CD4-positive, alpha-beta T cell treated with Interferon alpha-2 for 1 hour (primary cell): ENCODE results near the gene KIF2C.
"Not testable (repeated sequence)": the region's sequence is repeated elsewhere in the genome, so short reads cannot be mapped to it uniquely, and the experiment has no call there.

ENCODE experiments used
- DNase-seq, 2 donors: peaks; one replicate each; pipeline ENCODE4 v3.0.0-alpha.2; 2020 to 2022

KIF2C gene

GRCh38 chr1:44775930-44776729, 36.5 kb downstream of the KIF2C start:
- peak; percentile 39 to 55 for DNase-seq

GRCh38 chr1:44776730-44777068, 37.1 kb downstream of the KIF2C start:
- DNase-seq, result no peak

- no peak for DNase-seq
These were observed 37.9 kb downstream of the KIF2C start for GRCh38 chr1:44777547-44777946.

GRCh38 chr1:44777969-44778635, 38.5 kb downstream of the KIF2C start:
- DNase-seq, result no peak

GRCh38 chr1:44778705-44779576, 39.3 kb downstream of the KIF2C start:
- DNase-seq, result no peak

DNA sequence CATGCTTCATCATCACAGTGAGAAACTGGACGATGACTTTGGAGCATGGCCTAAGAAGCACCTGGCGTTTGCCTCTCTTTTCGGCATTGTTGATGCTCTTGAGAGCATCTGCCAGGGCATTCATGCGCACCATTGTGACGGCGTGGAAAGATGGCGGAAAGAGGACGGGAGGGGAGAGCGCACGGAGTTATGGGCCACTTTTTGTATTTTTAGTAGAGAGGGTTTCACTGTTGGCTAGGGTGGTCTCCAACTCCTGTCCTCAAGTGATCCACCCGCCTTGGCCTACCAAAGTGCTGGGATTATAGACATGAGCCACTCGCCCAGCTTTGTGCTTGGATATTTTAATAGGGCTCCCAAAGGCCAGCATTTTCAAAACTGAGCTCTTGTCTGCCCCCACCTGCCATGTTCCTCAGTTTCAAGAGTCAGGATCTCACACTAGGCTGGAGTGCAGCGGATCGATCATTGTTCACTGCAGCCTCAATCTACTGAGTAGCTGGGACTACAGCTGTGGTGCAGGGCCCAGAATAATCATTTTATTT, 41.0 kb downstream of the KIF2C start:
- DNase-seq, result no peak

- DNase-seq, result no peak
These were observed 44.1 kb downstream of the KIF2C start for GRCh38 chr1:44783697-44784093.

DNA sequence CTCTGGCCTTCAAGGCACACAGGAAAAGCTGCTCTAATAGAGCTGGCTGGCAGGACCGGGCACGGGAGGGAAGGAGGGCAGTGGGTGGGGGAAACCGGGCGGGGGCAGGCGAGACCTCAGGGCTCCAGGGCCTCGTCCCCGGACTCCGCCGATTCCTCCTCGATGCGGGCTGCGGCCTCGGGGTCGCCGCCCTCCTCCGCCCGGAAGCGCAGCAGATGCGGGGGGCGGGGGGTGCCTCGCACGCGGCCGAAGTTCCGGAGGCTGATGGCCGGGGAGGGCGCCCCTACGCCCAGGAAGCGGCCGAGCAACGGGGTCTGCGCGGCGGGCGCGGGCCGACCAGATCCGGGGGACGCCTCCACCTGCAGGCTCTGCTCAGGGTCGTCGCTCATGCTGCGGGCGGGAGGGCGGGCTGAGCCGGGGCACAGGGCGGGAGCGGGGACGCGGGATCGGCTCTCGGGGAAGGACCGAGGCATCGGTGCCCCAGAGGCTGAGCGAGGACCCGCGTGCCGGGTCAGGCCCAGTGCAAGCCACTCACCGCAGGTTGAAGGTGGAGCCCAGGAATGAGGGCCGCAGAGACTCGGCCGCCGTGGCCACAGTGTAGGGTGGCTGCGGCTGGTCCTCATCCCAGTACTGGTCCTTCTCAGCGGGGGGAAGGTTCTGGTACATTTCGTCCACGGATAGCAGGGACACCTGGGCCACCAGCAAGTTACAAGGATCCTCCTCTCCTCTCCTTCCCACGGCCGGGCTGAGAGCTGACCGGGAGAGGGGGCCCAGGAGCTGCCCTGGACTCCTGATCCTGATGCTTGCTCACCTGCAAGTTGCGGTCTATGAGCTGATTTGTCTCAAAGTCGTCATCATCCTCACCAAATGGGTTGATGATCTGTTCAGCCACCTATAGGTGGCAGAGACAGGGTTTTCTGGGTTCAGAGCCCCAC, 44.7 kb downstream of the KIF2C start:
- DNase-seq, result peak in 1 of 2 donors; percentile 47

DNA sequence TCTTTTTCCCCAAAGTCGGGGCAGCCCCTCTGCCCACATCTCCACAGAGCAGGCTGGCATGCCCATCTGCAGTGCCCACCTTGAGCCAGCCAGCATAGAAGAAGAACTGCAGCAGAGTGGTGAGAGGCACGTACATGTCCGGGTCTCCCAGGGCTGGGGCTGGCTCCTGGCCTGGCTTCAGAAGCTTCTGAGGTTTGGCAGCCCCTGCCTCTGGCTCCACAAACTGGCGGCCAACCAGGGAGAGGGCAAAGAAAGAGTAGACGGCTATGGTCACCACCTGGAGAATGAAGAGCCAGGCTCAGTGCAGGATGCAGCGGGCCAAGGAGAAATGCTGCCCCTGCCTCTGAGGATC, 45.4 kb downstream of the KIF2C start:
- DNase-seq, result no peak

DNA sequence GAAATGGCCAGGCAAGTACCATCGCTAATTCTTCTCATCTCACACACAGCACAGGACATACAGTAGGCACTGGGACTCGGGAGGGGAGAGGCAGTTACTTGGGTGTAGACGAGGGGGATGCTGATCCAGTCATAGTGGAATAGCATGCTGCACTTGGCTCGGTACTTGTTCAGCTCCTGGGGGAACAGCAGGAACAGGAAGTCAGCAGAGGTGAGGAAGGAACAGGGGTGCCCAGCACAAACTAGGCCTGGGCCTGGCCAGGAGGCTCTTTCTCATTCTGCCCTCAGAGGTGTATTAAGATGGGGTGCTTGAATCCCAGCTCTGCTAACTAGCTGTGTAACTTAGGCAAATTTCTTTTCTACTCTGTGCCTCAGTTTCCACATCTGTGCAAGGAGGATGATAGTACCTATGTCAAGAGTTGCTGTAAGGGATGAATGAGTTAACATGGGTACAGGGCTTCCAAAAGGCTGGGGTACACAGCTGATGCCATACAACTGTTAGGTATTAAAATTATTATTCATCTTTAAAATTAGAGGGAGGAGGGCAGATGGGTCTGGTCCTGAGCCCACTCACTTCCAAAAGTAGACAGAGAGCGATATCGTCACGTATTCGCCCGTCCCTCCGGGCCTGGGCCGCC, 46.0 kb downstream of the KIF2C start:
- DNase-seq, result no peak

DNA sequence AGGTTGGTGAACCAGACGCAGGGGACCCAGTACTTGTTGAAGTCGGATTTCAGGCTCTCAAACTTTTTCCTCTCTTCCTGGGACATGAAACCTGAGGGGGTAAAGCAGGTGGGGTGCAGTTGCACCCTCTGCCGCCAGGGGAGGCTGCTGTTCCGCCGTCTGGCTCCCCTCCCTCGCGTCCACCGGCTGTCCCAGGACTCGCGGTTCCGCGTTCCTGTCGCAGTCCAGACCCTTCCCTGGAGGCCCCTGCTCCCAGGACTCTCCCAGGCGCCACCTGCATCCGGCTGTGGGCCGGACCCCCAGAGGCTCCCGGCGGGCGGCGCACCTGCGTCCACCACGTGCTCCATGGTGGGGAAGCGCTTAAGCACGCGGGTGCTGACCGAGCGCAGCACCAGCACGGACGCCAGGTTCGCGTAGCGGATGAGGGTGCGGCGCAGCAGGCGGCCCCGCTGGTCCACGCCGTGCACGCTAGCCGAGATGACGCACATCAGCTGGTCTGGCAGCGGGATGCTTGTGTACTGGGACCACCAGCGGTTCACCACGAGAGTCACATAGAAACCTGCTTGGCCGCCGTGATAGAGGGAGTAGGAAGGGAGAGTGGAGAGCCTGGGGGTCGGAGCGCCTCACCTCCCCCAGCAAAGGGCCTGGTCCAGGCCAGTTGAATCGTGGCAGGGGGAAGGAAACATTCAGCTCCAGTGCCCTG, 46.7 kb downstream of the KIF2C start:
- DNase-seq, result peak; percentile 75 to 83

GRCh38 chr1:44786841-44787426, 47.3 kb downstream of the KIF2C start:
- DNase-seq, result no peak

DNA sequence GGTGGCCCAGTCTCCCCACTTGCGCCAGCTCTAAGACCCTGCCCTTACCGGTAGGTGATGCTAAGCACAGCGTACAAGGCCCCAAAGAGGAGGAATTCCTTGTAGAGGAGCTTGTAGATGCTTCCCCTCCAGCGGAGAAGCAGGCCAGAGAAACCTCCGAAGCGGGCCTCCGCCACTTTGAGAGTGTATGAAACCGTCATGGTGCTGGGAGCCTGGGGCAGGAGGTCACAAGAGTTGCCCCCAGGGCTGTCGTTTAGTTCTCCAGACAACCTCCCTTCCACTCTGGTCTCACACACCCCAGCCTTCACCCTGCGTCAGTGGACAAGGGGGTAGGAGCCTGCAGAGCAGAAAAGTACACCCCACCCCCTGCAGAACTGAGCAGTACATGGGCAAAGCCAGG, 47.9 kb downstream of the KIF2C start:
- DNase-seq, result no peak

DNA sequence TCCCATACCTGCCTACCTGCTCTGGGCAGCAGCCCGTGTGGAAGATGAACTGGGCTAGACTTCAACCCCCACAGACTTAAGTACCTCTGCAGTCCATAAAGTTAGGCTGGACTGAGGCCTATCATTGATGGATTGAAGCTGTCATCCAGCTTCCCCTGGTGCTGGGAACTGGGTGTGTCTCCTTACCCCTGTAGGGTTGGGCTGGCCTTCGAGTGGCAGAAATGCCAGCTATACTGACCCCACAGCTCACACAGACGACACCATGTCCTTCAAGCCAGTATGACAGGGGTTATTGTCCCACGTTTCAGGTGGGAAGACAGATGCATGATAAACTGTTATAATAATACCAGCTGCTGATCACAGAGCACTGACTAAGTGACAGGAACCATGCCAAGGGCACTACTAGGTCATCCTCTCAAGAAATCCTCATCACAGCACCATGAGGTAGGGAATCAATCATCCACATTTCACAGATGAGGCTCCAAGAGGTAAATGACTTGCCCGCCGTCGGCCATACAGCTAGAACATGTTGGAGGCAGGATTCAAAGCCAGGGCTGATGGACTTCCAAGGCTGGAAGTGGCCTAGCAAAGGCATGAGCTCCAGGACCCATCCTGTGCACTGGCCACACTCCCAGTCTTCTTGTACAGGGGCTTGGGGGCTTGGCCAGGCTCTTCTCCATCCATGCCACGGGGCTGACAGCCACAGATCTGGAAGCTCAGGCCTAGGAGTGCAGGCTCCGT, 48.7 kb downstream of the KIF2C start, which contains the start of gene BEST4:
Gene BEST4, minus strand, starts transcription at position 51 of the 741 bp plus-strand sequence. CDS start 465 bp downstream, outside the sequence.
- DNase-seq, result no peak

GRCh38 chr1:44790968-44791801, 51.5 kb downstream of the KIF2C start:
- DNase-seq, result no peak

DNA sequence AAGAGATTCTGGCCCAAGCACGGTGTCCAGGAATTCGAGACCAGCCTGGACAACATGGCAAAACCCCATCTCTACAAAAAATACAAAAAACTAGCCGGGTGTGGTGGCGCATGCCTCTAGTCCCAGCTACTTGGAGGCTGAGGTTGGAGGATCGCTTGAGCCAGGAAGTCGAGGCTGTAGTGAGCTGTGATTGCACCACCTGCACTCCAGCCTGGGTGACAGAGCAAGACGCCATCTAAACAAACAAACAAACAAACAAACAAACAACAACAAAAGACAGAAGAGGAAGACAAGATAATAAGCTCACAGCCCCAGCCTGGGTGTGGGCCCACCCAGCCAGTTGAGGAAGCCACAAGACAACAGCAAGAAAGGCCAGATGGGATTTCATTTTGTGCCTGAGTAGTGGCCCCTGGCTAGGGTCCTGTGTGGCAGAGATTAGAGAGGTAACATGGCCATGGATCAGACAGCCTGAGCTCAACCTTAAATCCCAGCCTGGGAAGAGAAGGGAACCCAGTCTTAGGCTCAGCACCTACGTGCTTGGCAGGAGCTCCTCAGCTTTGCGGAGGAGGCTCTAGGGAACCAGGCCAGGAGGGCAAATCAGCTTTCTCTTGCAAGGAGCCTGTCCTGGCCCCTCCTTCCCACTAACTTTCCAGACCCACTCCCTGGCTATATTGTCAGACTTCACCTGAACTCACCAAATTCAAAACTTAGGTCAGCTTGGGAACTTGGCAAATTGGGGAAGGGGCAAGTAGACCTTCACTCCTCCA, 53.3 kb downstream of the KIF2C start:
- no peak for DNase-seq

- DNase-seq, result not testable (repeated sequence)
These were observed 58.2 kb downstream of the KIF2C start for GRCh38 chr1:44797886-44798285.
